Measurements from ENCODE around the gene PAK5. TPM values are rescaled to one million over a fixed set of nuclear protein-coding genes. Genes with fewer than 3 reads are reported as not detected.

Gene PAK5
- total RNA-seq, 2 experiments from 2014 or later, result not detected

DNA sequence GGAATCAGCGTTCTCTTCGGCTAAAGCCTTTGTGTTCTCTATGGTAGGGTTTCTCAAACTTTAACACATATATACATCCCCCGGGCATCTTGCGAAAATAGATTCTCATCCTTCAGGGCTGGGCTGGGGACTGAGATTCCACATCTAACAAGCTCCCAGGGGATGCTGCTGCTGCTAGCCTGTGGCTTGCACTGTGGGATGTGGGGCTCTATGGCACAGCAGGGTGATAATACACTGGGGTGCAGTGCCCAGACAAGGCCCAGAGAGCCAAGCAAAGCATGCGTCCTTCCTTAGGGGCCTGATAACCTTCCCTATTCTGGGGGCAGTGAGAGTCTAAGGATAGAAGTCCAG, 222.4 kb downstream of the PAK5 start:
- Mint-ChIP-seq H3K4me1 (no peaks in the 10 kb centered on the region), H3K36me3 (ENCODE audit: low read depth) (no peaks in the 10 kb centered on the region), H3K27me3 (peaks cover 7% of the 10 kb centered on the region), H3K4me3 (no peak overlapping the region), H3K9me3 (no peaks in the 10 kb centered on the region), H3K27ac (no peak overlapping the region)
- CTCF ChIA-PET, result interaction anchor here (0.6 to 3.4 kb wide), 14 partner anchors 8 to 818 kb away, joined by 3 to 45 read pairs (median 6); partner anchors contain the start of genes MKKS and SLX4IP
- POLR2A ChIA-PET, result no interaction called here
- no peak for DNase-seq

DNA sequence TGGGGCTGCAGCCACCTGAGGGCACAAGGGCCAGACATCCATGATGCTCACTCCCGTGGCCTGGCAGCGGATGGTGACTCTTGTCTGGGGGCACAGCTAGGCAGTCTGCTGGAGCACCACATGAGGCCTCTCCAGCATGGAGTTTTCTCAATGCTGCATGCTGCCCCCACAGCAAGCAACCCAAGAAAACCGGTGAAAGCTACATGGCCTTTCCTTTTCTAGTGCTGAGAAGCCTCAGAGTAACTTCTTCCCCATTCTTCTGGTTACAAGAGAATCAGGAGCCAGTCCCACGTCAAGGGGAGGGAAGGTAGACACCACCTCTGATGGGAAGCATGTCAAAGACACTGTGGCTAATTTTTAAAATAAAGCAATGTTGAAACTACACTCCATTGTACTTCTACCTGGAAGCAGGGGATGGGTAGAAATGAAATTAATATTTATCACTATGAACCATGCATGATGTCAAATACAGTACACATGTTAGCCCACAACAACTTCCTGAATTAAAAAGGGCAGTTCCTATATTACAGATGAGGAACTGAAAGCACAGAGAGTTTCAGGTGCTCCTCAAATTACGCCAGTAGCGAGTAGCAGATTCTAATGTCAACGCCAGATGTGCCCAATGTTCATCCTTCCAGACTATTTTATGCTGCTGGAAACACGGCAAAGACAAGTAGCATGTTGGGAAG, 223.0 kb downstream of the PAK5 start:
- no peak overlapping the region for H3K27ac Mint-ChIP-seq
- POLR2A ChIA-PET, result no interaction called here

GRCh38 chr20:9615118-9615517, 223.8 kb downstream of the PAK5 start:
- ChIA-PET POLR2A (no interaction called here), CTCF (no interaction called here)
- Mint-ChIP-seq H3K27me3 (peaks cover 7% of the 10 kb centered on the region), H3K4me3 (no peak overlapping the region), H3K36me3 (ENCODE audit: low read depth) (no peaks in the 10 kb centered on the region), H3K4me1 (no peaks in the 10 kb centered on the region), H3K9me3 (no peaks in the 10 kb centered on the region), H3K27ac (no peak overlapping the region)
- no peak for DNase-seq

More for the DNA sequence above, 223.0 kb downstream of the PAK5 start:
- CTCF ChIA-PET, result interaction anchor here (1.1 to 2.4 kb wide), 4 partner anchors 27 to 818 kb away, joined by 3 to 17 read pairs (median 7); partner anchors contain the start of genes MKKS and SLX4IP
- H3K4me1 Mint-ChIP-seq, result no peaks in the 10 kb centered on the region
- H3K27me3 Mint-ChIP-seq, result peaks cover 7% of the 10 kb centered on the region
- H3K4me3 Mint-ChIP-seq, result no peak overlapping the region
- no peak for DNase-seq
- no peaks in the 10 kb centered on the region for H3K36me3 Mint-ChIP-seq (ENCODE audit: low read depth)
- H3K9me3 Mint-ChIP-seq, result no peaks in the 10 kb centered on the region

DNA sequence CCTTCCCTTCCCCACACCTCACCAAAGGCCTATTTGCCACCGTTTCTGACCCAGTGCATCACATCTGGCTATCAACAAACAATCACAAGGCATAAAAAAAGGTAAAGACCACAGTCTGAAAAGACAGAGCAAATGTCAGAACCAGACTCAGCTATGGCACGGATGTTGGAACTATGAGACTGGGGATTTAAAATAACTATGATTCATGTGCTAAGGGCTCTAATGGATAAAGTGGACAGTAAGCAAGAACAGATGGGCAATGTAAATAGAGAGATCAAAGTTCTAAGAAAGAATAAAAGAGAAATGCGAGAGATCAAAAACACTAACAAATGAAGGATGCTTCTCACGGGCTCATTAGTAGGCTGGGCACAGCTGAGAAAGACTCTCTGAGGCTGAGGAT, 225.0 kb downstream of the PAK5 start:
- Mint-ChIP-seq H3K4me1 (no peaks in the 10 kb centered on the region), H3K4me3 (no peak overlapping the region), H3K27me3 (peaks cover 7% of the 10 kb centered on the region), H3K9me3 (no peaks in the 10 kb centered on the region), H3K36me3 (ENCODE audit: low read depth) (no peaks in the 10 kb centered on the region), H3K27ac (no peak overlapping the region)
- no peak for DNase-seq
- CTCF ChIA-PET, result interaction anchor here (1.7 kb wide), 1 partner anchor 476 kb away, joined by 3 read pairs; no protein-coding TSS in a partner anchor
- POLR2A ChIA-PET, result no interaction called here

- no peak for DNase-seq
- Mint-ChIP-seq H3K9me3 (no peaks in the 10 kb centered on the region), H3K27me3 (peaks cover 7% of the 10 kb centered on the region), H3K36me3 (ENCODE audit: low read depth) (no peaks in the 10 kb centered on the region), H3K4me3 (no peak overlapping the region), H3K27ac (no peak overlapping the region), H3K4me1 (no peaks in the 10 kb centered on the region)
- CTCF ChIA-PET, result interaction anchor here (5.1 kb wide), 1 partner anchor 205 kb away, joined by 70 read pairs; no protein-coding TSS in a partner anchor
- POLR2A ChIA-PET, result no interaction called here
Measured at GRCh38 chr20:9611921-9612320, 227.0 kb downstream of the PAK5 start.

DNA sequence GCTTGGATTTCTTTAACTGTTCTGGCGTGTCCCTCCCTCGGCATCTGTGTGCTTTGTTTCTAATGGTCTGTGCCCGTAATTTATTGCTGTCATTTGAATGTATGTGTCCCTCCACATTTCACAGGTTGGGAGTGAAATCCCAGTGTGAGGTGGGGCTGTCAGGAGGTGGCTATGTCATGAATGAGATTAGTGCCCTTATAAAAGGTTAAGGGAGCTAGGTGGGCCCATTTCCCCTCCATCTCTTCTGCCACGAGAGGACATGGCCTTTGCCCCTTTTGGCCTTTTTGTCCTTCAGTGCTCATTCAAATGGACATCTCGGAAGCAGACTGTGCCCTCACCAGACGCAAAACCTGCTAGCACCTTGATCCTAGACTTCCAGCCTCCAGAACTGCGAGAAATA, 228.2 kb downstream of the PAK5 start:
- no peak for DNase-seq
- H3K36me3 Mint-ChIP-seq (ENCODE audit: low read depth), result no peaks in the 10 kb centered on the region
- no peaks in the 10 kb centered on the region for H3K4me1 Mint-ChIP-seq
- H3K4me3 Mint-ChIP-seq, result no peak overlapping the region
- ChIA-PET POLR2A (no interaction called here), CTCF (interaction anchor here (0.9 to 5.1 kb wide), 4 partner anchors 139 to 480 kb away, joined by 3 to 70 read pairs (median 4); no protein-coding TSS in a partner anchor)
- peaks cover 7% of the 10 kb centered on the region for H3K27me3 Mint-ChIP-seq
- H3K27ac Mint-ChIP-seq, result no peak overlapping the region
- H3K9me3 Mint-ChIP-seq, result no peaks in the 10 kb centered on the region

DNA sequence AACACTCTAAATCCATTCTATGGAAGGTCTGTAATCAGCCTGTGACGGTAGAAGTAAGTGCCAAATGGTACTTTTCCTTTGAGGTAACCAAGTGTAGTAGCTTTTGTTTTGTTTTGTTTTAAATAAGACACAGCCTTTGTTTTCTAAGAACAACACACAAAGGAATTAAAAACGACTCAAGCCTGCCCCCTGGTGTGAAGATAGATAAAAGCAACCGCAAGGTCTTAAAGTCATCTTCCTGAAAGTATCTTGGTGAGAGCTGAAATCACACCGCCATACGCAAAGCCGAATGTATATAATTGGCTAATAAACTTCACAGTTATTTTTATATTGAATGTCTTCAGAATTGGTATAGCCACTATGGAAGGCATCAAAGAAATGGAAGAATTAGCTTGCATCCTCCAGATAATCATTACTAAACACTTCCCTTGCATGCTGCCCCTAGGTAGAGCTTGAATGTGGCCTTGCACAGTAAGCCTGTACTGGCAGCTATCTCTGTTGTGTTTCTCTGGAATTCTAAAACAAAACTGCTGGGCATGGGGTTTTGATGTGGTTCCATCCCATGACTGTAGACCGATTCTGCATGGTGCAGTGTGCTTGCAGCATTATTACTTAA, 228.9 kb downstream of the PAK5 start:
- ChIA-PET CTCF (interaction anchor here (0.7 to 5.1 kb wide), 7 partner anchors 9 to 574 kb away, joined by 3 to 70 read pairs (median 4); no protein-coding TSS in a partner anchor), POLR2A (no interaction called here)
- Mint-ChIP-seq H3K9me3 (no peaks in the 10 kb centered on the region), H3K36me3 (ENCODE audit: low read depth) (no peaks in the 10 kb centered on the region), H3K4me1 (no peaks in the 10 kb centered on the region), H3K27ac (no peak overlapping the region), H3K27me3 (peaks cover 7% of the 10 kb centered on the region), H3K4me3 (no peak overlapping the region)
- peak; percentile 58 for DNase-seq

GRCh38 chr20:9608639-9609340, 230.1 kb downstream of the PAK5 start:
- no peaks in the 10 kb centered on the region for H3K4me1 Mint-ChIP-seq
- H3K36me3 Mint-ChIP-seq (ENCODE audit: low read depth), result no peaks in the 10 kb centered on the region

GRCh38 chr20:9602847-9603183, 236.1 kb downstream of the PAK5 start:
- CTCF ChIA-PET, result interaction anchor here (1.5 to 3.7 kb wide), 2 partner anchors 15 to 195 kb away, joined by 11 to 21 read pairs; no protein-coding TSS in a partner anchor
- POLR2A ChIA-PET, result no interaction called here
- no peak for DNase-seq

More at GRCh38 chr20:9608639-9609340, 230.1 kb downstream of the PAK5 start:
- ChIA-PET POLR2A (no interaction called here), CTCF (interaction anchor here (1.4 to 5.1 kb wide), 2 partner anchors 8 to 202 kb away, joined by 3 to 70 read pairs; no protein-coding TSS in a partner anchor)
- no peak overlapping the region for H3K27ac Mint-ChIP-seq
- H3K27me3 Mint-ChIP-seq, result peaks cover 1% of the 10 kb centered on the region
- DNase-seq, result no peak
- H3K9me3 Mint-ChIP-seq, result no peaks in the 10 kb centered on the region
- H3K4me3 Mint-ChIP-seq, result no peak overlapping the region

GRCh38 chr20:9600562-9600961, 238.3 kb downstream of the PAK5 start:
- ChIA-PET POLR2A (no interaction called here), CTCF (no interaction called here)
- Mint-ChIP-seq H3K4me3 (no peak overlapping the region), H3K9me3 (no peaks in the 10 kb centered on the region), H3K27me3 (no peaks in the 10 kb centered on the region), H3K27ac (no peak overlapping the region), H3K4me1 (no peaks in the 10 kb centered on the region), H3K36me3 (ENCODE audit: low read depth) (no peaks in the 10 kb centered on the region)
- DNase-seq, result no peak

More at GRCh38 chr20:9602847-9603183, 236.1 kb downstream of the PAK5 start:
- Mint-ChIP-seq H3K27me3 (no peaks in the 10 kb centered on the region), H3K9me3 (no peaks in the 10 kb centered on the region), H3K36me3 (ENCODE audit: low read depth) (no peaks in the 10 kb centered on the region), H3K4me1 (no peaks in the 10 kb centered on the region), H3K27ac (no peak overlapping the region), H3K4me3 (no peak overlapping the region)

DNA sequence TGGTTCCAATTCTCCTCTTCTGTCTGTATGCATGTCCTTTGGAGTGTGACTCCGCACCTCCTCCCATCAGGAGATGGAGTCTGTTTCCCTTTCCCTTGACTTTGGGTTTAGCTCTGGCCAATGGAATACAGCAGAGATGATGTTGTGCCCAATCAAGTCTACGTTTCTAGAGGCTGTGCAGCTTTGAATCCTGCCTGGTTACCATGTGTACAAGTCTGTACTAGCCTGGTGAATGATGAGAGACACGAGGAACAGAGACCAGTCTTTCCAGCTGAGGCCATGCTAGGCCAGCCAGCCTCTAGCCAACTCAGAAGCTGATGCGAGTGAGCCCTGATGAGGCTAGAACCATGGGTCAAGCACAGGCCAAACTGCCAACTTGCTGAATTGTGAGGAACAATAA, 241.3 kb downstream of the PAK5 start:
- no peaks in the 10 kb centered on the region for H3K36me3 Mint-ChIP-seq (ENCODE audit: low read depth)
- no peaks in the 10 kb centered on the region for H3K4me1 Mint-ChIP-seq
- DNase-seq, result no peak
- POLR2A ChIA-PET, result no interaction called here
- H3K27ac Mint-ChIP-seq, result no peak overlapping the region
- H3K27me3 Mint-ChIP-seq, result no peaks in the 10 kb centered on the region
- no peak overlapping the region for H3K4me3 Mint-ChIP-seq
- CTCF ChIA-PET, result no interaction called here
- no peaks in the 10 kb centered on the region for H3K9me3 Mint-ChIP-seq

DNA sequence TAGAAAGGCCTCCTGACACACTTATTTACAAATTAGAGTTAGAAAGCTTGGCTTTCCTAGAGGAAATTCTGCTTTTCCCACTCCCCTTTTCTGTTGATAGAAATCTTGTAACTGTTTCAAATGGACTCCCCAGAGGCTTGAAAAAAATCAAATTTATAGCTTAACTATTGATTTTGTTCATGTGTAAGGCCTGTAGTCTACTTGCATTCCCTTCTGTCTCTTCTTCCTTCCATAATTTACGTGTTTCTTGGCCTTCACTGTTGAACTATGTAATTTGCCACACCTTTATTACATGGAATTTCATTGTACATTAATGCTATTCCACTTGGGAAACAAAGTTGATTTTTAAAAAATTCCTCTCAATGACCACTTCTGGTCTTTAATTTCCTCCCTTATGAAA, 243.1 kb downstream of the PAK5 start:
- Mint-ChIP-seq H3K9me3 (no peaks in the 10 kb centered on the region), H3K27ac (no peak overlapping the region), H3K27me3 (no peaks in the 10 kb centered on the region), H3K36me3 (ENCODE audit: low read depth) (no peaks in the 10 kb centered on the region), H3K4me3 (no peak overlapping the region), H3K4me1 (no peaks in the 10 kb centered on the region)
- ChIA-PET POLR2A (no interaction called here), CTCF (interaction anchor here (1.2 kb wide), 1 partner anchor 21 kb away, joined by 3 read pairs; no protein-coding TSS in a partner anchor)
- no peak for DNase-seq

- Mint-ChIP-seq H3K36me3 (ENCODE audit: low read depth) (no peaks in the 10 kb centered on the region), H3K27me3 (no peaks in the 10 kb centered on the region), H3K9me3 (no peaks in the 10 kb centered on the region), H3K4me1 (no peaks in the 10 kb centered on the region), H3K4me3 (no peak overlapping the region), H3K27ac (no peak overlapping the region)
- CTCF ChIA-PET, result no interaction called here
- POLR2A ChIA-PET, result no interaction called here
- no peak for DNase-seq
Measured at GRCh38 chr20:9594284-9594875, 244.5 kb downstream of the PAK5 start.
